Measurements from ENCODE around the gene MMS19.

Gene MMS19

DNA sequence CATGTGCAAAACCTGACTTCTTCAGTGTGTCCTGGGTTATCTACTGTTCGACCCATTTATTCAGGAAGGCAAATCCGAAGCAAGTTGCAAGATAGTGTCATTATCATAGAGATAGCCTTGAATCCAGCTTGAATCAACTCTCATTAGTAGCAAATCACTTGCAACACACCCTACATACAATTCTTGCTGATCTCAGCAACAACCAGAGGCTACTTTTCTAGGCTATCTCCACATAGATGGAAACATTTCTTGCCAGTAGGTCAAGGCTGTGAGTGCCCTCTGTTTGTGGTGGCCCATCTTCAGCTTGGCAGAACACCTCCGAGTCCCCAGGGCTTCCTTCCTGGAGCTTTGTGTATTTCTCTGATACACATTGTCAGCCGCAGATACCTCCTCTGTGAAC, 12.5 kb upstream of the MMS19 start:
- no peaks in the 10 kb centered on the region for H3K36me3 ChIP-seq (ENCODE audit: control insufficient read depth in 1 of 2, insufficient read depth in 2 of 2, low read length in 2 of 2)
- H3K4me3 ChIP-seq (ENCODE audit: low read depth in 1 of 2, low read length in 2 of 2), result no peak overlapping the region
- no peaks in the 10 kb centered on the region for H3K9me3 ChIP-seq (ENCODE audit: control insufficient read depth in 1 of 2, low read length in 2 of 2)
- H3K4me1 ChIP-seq (ENCODE audit: control insufficient read depth in 1 of 2, insufficient read depth in 2 of 2, low read length in 2 of 2), result peaks cover 0 to 13% of the 10 kb centered on the region in 2 donors
- no peak overlapping the region for H3K27ac ChIP-seq (ENCODE audit: low read length)
- H3K27me3 ChIP-seq (ENCODE audit: low read depth, low read length), result no peaks in the 10 kb centered on the region

DNA sequence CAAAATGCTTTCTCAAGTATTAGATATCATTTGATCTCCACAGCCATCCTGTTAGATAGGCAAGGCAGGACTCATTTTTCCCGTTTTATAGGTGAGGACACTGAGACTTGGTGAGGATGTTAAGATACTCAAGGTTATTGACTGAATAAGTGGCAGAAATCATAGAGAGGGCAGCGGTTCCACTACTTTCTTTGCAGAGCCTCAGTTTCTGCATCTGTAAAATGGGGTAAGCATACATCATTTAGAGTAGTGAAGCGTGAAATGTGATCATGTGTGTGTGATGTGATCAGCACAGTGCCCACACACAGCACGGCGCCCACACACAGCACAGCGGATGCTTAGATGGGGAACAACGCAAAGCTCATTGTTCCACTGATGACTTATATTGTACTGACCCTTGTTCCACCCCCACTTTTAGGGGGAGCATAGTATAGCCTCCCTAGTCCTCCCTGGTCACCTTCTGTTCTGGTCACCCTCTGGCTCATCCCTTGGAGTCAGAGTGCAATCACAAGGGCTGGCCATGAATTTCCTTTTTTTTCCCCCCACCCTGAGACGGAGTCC, 11.0 kb upstream of the MMS19 start:
- no peaks in the 10 kb centered on the region for H3K36me3 ChIP-seq (ENCODE audit: control insufficient read depth in 1 of 2, insufficient read depth in 2 of 2, low read length in 2 of 2)
- H3K9me3 ChIP-seq (ENCODE audit: control insufficient read depth in 1 of 2, low read length in 2 of 2), result no peaks in the 10 kb centered on the region
- H3K4me3 ChIP-seq (ENCODE audit: low read depth in 1 of 2, low read length in 2 of 2), result no peak overlapping the region
- H3K27ac ChIP-seq (ENCODE audit: low read length), result no peak overlapping the region
- H3K27me3 ChIP-seq (ENCODE audit: low read depth, low read length), result no peaks in the 10 kb centered on the region
- peaks cover 0 to 13% of the 10 kb centered on the region in 2 donors for H3K4me1 ChIP-seq (ENCODE audit: control insufficient read depth in 1 of 2, insufficient read depth in 2 of 2, low read length in 2 of 2)

DNA sequence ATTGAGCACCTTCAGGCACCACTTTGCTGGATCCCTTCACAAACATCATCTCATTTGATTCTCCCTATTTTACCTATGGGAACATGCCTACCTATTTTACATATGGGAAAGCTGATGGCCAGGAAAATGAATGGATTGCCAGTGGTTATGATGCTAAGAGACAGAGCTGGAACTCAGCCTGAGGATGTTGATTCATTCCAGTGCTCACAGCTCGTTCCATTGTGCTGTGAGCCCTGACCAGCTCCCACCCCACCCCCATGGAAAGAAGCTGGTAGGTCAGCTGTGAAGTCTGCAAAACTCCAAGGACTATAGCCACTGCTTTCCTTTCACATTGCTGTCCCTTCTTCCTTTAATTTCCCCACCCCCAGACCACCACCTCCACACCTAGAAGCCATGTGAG, 10.1 kb upstream of the MMS19 start:
- Histone ChIP-seq H3K9me3 (ENCODE audit: control insufficient read depth in 1 of 2, low read length in 2 of 2) (no peaks in the 10 kb centered on the region), H3K4me3 (ENCODE audit: low read depth in 1 of 2, low read length in 2 of 2) (no peak overlapping the region), H3K4me1 (ENCODE audit: control insufficient read depth in 1 of 2, insufficient read depth in 2 of 2, low read length in 2 of 2) (peaks cover 0 to 13% of the 10 kb centered on the region in 2 donors), H3K36me3 (ENCODE audit: control insufficient read depth in 1 of 2, insufficient read depth in 2 of 2, low read length in 2 of 2) (no peaks in the 10 kb centered on the region), H3K27ac (ENCODE audit: low read length) (no peak overlapping the region), H3K27me3 (ENCODE audit: low read depth, low read length) (no peaks in the 10 kb centered on the region)

DNA sequence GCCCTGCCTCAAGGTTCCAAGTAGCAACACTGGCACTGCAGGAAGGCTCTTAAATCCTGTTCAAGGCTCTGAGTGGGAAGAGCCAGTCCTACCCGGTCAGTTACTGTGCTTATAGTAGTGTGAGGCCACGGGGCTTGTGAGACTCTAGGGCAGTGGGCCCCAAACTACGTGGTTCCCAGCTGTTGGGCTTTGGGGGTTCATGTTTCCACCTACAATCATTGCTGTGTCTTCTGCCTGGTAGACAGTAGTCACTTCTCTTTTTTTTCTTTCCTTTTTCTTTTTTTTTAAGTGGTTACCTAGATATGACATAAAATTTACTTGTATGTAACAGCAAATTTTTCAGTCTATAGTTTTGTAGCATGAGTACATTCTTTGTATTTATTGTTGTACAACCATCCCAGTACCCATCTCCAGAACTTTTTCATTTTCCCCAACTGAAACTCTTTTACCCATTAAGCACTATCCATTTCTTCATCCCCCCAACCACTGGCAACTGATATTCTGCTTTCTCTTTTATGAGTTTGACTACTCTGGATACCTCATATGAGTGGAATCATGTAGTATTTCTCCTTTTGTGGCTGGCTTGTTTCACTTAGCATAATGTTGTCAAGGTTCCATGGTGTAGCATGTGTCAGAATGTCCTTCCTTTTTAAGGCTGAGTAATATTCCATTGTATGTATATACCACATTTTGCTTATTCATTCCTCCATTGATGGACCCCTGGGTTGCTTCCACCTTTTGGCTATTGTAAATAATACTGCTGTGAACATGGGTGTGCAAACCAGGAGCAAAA, 8.2 kb upstream of the MMS19 start:
- Histone ChIP-seq H3K4me3 (ENCODE audit: low read depth in 1 of 2, low read length in 2 of 2) (no peak overlapping the region), H3K27ac (ENCODE audit: low read length) (no peak overlapping the region), H3K4me1 (ENCODE audit: control insufficient read depth in 1 of 2, insufficient read depth in 2 of 2, low read length in 2 of 2) (peaks cover 0 to 3% of the 10 kb centered on the region in 2 donors), H3K9me3 (ENCODE audit: control insufficient read depth in 1 of 2, low read length in 2 of 2) (no peaks in the 10 kb centered on the region), H3K36me3 (ENCODE audit: control insufficient read depth in 1 of 2, insufficient read depth in 2 of 2, low read length in 2 of 2) (no peaks in the 10 kb centered on the region), H3K27me3 (ENCODE audit: low read depth, low read length) (no peaks in the 10 kb centered on the region)

DNA sequence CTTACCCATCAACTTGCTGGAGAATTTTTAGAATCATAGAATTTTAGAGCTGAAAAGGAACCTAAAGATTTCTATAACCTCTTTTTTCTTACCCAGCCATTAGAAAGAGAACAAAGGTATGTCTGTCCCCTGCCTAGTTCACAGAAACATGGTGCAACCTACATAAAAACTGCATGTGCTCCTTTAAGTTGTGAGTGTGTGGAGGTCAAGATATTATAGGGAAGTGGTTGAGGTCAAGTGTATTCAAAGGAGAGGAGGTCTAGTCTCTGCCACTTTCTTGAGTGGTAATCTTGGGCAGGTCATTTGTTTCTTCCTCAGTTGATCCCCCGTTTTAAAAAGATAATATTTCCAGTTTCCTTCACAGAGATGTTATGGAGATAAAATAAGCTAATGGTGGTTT, 6.9 kb upstream of the MMS19 start:
- H3K27me3 ChIP-seq (ENCODE audit: low read depth, low read length), result no peaks in the 10 kb centered on the region

DNA sequence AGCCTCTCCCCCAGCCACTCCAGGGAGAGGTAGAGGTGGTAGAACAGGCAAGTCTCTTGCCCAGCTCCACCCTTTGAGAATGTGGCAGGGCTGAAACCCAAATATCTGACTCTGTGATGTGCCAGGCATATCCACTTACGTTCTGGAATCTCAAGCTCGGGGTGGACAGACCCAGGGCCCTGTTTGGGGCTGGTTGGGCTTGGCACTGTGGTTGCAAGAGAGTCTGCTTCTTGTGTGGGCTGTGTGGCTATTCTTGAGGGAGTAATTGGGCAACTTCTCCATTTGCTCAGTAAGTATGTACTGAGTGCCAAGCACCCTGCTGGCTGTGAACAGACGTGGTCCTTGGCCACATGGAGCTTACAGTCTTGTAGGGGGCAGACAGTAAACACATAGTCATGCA, 5.2 kb upstream of the MMS19 start:
- peaks cover 0 to 10% of the 10 kb centered on the region in 2 donors for H3K4me1 ChIP-seq (ENCODE audit: control insufficient read depth in 1 of 2, insufficient read depth in 2 of 2, low read length in 2 of 2)
- no peak overlapping the region for H3K27ac ChIP-seq (ENCODE audit: low read length)
- no peaks in the 10 kb centered on the region for H3K36me3 ChIP-seq (ENCODE audit: control insufficient read depth in 1 of 2, insufficient read depth in 2 of 2, low read length in 2 of 2)
- H3K27me3 ChIP-seq (ENCODE audit: low read depth, low read length), result no peaks in the 10 kb centered on the region
- no peak overlapping the region for H3K4me3 ChIP-seq (ENCODE audit: low read depth in 1 of 2, low read length in 2 of 2)
- H3K9me3 ChIP-seq (ENCODE audit: control insufficient read depth in 1 of 2, low read length in 2 of 2), result no peaks in the 10 kb centered on the region

More for the DNA sequence above, 6.9 kb upstream of the MMS19 start:
- no peaks in the 10 kb centered on the region for H3K36me3 ChIP-seq (ENCODE audit: control insufficient read depth in 1 of 2, insufficient read depth in 2 of 2, low read length in 2 of 2)
- H3K27ac ChIP-seq (ENCODE audit: low read length), result no peak overlapping the region
- H3K4me1 ChIP-seq (ENCODE audit: control insufficient read depth in 1 of 2, insufficient read depth in 2 of 2, low read length in 2 of 2), result peaks cover 0 to 10% of the 10 kb centered on the region in 2 donors
- no peaks in the 10 kb centered on the region for H3K9me3 ChIP-seq (ENCODE audit: control insufficient read depth in 1 of 2, low read length in 2 of 2)
- no peak overlapping the region for H3K4me3 ChIP-seq (ENCODE audit: low read depth in 1 of 2, low read length in 2 of 2)

DNA sequence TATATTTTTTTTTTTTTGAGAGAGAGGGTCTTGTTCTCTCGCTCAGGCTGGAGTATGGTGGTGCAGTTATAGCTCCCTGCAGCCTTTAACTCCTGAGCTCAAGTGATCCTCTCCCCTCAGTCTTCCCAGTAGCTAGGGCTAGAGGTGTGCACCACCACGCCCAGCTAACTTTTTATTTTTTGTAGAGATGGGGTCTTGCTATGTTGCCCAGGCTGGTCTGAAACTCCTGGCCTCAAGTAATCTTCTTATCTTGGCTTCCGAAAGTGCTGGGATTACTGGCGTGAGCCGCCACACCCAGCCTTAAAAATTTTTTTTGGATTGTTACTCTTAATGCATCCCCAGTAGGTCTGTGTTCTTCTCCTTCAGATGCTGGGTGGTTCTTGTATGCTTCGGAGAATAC, 4.7 kb upstream of the MMS19 start:
- Histone ChIP-seq H3K4me3 (ENCODE audit: low read depth in 1 of 2, low read length in 2 of 2) (no peak overlapping the region), H3K9me3 (ENCODE audit: control insufficient read depth in 1 of 2, low read length in 2 of 2) (no peaks in the 10 kb centered on the region), H3K27ac (ENCODE audit: low read length) (no peak overlapping the region), H3K27me3 (ENCODE audit: low read depth, low read length) (no peaks in the 10 kb centered on the region), H3K36me3 (ENCODE audit: control insufficient read depth in 1 of 2, insufficient read depth in 2 of 2, low read length in 2 of 2) (no peaks in the 10 kb centered on the region), H3K4me1 (ENCODE audit: control insufficient read depth in 1 of 2, insufficient read depth in 2 of 2, low read length in 2 of 2) (peaks cover 0 to 10% of the 10 kb centered on the region in 2 donors)

DNA sequence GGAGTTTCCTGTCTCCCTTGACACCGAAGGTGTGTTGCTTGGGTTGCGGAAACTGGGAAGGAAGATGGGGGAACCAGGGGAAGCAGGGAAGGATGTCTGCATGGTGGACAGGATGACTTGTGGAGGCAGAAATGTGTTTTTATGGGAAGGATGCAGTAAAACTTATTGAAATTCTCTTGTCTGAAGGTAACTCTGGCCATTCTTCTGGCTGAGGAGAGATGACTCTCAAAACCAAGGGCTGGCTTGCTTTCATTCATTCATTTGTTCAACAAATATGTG, 2.0 kb upstream of the MMS19 start:
- no peaks in the 10 kb centered on the region for H3K9me3 ChIP-seq (ENCODE audit: control insufficient read depth in 1 of 2, low read length in 2 of 2)
- H3K4me3 ChIP-seq (ENCODE audit: low read depth in 1 of 2, low read length in 2 of 2), result peak overlapping the region; percentile 67 to 87
- peaks cover 1 to 32% of the 10 kb centered on the region in 2 donors for H3K4me1 ChIP-seq (ENCODE audit: control insufficient read depth in 1 of 2, insufficient read depth in 2 of 2, low read length in 2 of 2)
- H3K27me3 ChIP-seq (ENCODE audit: low read depth, low read length), result no peaks in the 10 kb centered on the region
- H3K36me3 ChIP-seq (ENCODE audit: control insufficient read depth in 1 of 2, insufficient read depth in 2 of 2, low read length in 2 of 2), result no peaks in the 10 kb centered on the region
- H3K27ac ChIP-seq (ENCODE audit: low read length), result peak overlapping the region; percentile 73

DNA sequence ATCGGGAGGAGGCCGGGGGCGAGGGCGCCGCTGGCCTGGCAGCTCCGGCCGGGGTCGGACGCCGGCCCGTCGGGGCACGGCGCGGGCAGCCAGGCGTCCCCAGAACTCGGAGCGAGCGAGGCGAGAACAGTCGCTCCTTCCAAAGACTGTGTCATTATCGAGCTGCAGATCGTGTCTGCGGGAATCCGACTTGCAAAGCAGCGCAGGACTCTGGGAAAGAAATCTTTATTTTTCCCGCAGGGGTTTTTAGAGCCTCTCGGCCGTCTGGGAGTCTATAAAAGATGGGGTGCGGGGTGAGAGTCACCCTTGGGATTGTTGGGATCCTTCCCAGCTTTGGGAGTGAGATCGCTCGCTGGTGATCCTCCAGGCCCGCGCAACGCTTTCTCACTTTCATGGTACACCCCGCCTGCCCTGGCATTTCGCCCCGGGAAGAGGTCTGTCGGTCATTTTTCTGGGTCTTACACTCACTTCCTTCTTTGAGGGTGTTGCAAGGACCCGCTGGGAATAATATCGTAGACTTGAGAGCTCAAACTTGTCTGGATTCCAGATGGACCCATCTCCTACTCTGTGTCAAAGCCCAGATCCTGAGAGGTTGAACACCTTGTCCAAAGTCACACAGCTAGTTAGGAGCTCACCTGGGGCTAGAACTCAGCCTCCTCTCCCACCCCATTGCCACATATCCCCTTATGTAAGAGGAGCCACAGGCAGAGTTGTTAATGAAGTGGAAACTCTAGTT, 1.5 kb upstream of the MMS19 start:
- Histone ChIP-seq H3K4me1 (ENCODE audit: control insufficient read depth in 1 of 2, insufficient read depth in 2 of 2, low read length in 2 of 2) (peaks cover 6 to 37% of the 10 kb centered on the region in 2 donors), H3K27ac (ENCODE audit: low read length) (peak overlapping the region; percentile 73)

DNA sequence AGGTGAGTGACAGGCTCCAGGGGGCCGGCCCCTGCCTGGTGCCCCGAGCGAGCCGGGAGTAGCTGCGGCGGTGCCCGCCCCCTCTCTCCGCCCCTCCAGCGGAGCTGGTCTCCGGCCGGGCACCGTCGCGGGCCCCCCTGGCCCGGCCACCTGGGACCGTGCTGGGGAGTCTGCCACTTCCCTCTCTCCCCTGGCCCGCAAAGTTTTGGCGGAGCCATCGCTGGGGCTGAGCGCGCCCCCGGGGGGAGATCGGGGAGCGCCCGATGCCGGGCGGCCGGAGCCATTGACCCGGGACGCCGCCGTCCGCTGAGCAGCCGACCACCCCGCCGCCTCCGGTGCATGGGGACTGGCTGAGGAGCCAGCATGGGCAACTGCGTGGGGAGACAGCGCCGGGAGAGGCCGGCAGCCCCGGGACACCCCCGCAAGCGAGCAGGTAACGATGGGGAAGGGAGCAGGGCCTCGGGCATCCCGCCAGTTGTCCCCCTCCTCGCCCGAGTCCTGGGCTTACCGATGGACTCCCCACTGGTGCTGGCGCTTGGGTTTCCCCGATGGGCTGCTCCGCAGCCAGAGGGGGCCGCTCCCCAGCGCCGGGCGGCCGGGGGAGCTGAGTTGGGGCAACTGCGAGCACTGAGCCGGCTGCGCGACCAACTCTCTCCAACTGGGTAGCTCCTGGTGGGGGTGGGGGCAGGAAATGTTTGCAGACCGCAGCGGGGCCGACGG, 779 bp upstream of the MMS19 start, which contains the start of gene UBTD1:
UBTD1 (plus strand) TSS at position 84 of the 720 bp plus-strand sequence; CDS start at position 364, 280 bp downstream.
- peak within 1 kb of the TSS; percentile 93 for H3K27ac ChIP-seq (ENCODE audit: low read length)
- peak within 1 kb of the TSS; percentile 87 to 96 for H3K4me3 ChIP-seq (ENCODE audit: low read depth in 1 of 2, low read length in 2 of 2)
- no peaks in the 10 kb centered on the region for H3K27me3 ChIP-seq (ENCODE audit: low read depth, low read length)
- no peaks in the 10 kb centered on the region for H3K9me3 ChIP-seq (ENCODE audit: control insufficient read depth in 1 of 2, low read length in 2 of 2)
- H3K4me1 ChIP-seq (ENCODE audit: control insufficient read depth in 1 of 2, insufficient read depth in 2 of 2, low read length in 2 of 2), result peaks cover 10 to 44% of the 10 kb centered on the region in 2 donors
- no peaks in the 10 kb centered on the region for H3K36me3 ChIP-seq (ENCODE audit: control insufficient read depth in 1 of 2, insufficient read depth in 2 of 2, low read length in 2 of 2)

More for the DNA sequence above, 1.5 kb upstream of the MMS19 start:
- Histone ChIP-seq H3K9me3 (ENCODE audit: control insufficient read depth in 1 of 2, low read length in 2 of 2) (no peaks in the 10 kb centered on the region), H3K27me3 (ENCODE audit: low read depth, low read length) (no peaks in the 10 kb centered on the region), H3K36me3 (ENCODE audit: control insufficient read depth in 1 of 2, insufficient read depth in 2 of 2, low read length in 2 of 2) (no peaks in the 10 kb centered on the region), H3K4me3 (ENCODE audit: low read depth in 1 of 2, low read length in 2 of 2) (peak overlapping the region; percentile 67 to 87)

DNA sequence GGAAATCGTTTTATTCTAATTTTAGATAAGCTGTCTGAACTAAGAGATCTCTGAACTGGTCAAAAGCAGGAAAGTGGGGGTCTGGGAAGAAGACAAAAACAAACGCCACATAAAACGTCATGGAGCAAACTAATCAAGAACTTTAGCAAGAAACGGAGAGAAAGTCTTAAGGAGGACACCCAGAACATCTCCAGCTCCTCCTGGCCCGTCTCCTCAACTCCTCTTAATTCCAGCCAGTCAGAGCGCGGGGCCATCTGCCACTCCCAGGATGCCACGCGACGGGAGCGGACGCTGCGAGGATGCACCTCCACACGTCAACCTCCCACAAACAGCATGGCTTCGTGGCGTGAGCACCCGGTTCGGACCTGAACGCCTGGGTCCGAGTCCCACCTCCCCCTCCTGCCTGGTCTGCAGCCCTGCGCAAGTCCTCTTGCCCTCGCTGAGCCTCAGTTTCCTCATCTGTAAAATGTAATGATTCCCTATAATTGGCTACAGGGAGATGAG, 598 bp downstream of the MMS19 start:
- H3K27ac ChIP-seq (ENCODE audit: low read length), result peak overlapping the region; percentile 93
- no peaks in the 10 kb centered on the region for H3K36me3 ChIP-seq (ENCODE audit: control insufficient read depth in 1 of 2, insufficient read depth in 2 of 2, low read length in 2 of 2)
- H3K4me1 ChIP-seq (ENCODE audit: control insufficient read depth in 1 of 2, insufficient read depth in 2 of 2, low read length in 2 of 2), result peaks cover 10 to 50% of the 10 kb centered on the region in 2 donors
- H3K4me3 ChIP-seq (ENCODE audit: low read depth in 1 of 2, low read length in 2 of 2), result peak overlapping the region; percentile 87 to 96
- no peaks in the 10 kb centered on the region for H3K9me3 ChIP-seq (ENCODE audit: control insufficient read depth in 1 of 2, low read length in 2 of 2)
- no peaks in the 10 kb centered on the region for H3K27me3 ChIP-seq (ENCODE audit: low read depth, low read length)

Data from muscle layer of duodenum (tissue), 2 donors.